GM15510 (cell line): ENCODE data around the gene AOAH.

Experiments
- POLR2A ChIP-seq: IDR thresholded peaks from 3 replicates; pipeline ENCODE4 v1.6.1; 2011; ENCODE audit warnings: borderline replicate concordance; ENCODE audit not compliant: insufficient read length; ENCODE audit errors: extremely low read depth

Gene AOAH

GRCh38 chr7:36719083-36719632, 5.1 kb downstream of the AOAH start:
- TF ChIP-seq POLR2A = no peak

- TF ChIP-seq POLR2A = no peak
Observed at GRCh38 chr7:36717586-36717985, 6.7 kb downstream of the AOAH start.

- no peak for TF ChIP-seq POLR2A
Observed at GRCh38 chr7:36712015-36712414, 12.3 kb downstream of the AOAH start.

- no peak for TF ChIP-seq POLR2A
Observed at GRCh38 chr7:36711256-36711655, 13.0 kb downstream of the AOAH start.

GRCh38 chr7:36710186-36710791, 14.0 kb downstream of the AOAH start:
- TF ChIP-seq POLR2A = no peak

- no peak for TF ChIP-seq POLR2A
Observed at GRCh38 chr7:36708767-36709166, 15.5 kb downstream of the AOAH start.

GRCh38 chr7:36707898-36708297, 16.4 kb downstream of the AOAH start:
- no peak for TF ChIP-seq POLR2A

- TF ChIP-seq POLR2A = no peak
Observed at GRCh38 chr7:36707465-36707864, 16.8 kb downstream of the AOAH start.

GRCh38 chr7:36692456-36692855, 31.8 kb downstream of the AOAH start:
- TF ChIP-seq POLR2A = no peak

GRCh38 chr7:36691983-36692382, 32.3 kb downstream of the AOAH start:
- TF ChIP-seq POLR2A = no peak

- TF ChIP-seq POLR2A = no peak
Observed at GRCh38 chr7:36690514-36691187, 33.6 kb downstream of the AOAH start.

- TF ChIP-seq POLR2A = no peak
Observed at GRCh38 chr7:36690041-36690440, 34.3 kb downstream of the AOAH start.

- no peak for TF ChIP-seq POLR2A
Observed at GRCh38 chr7:36686499-36686898, 37.8 kb downstream of the AOAH start.

GRCh38 chr7:36684954-36685353, 39.3 kb downstream of the AOAH start:
- no peak for TF ChIP-seq POLR2A

GRCh38 chr7:36683695-36684357, 40.5 kb downstream of the AOAH start:
- no peak for TF ChIP-seq POLR2A
